ENCODE results near the gene IL19. TPM values are rescaled to one million over a fixed set of nuclear protein-coding genes. Genes with fewer than 3 reads are reported as not detected.

Gene IL19
- total RNA-seq, 2 experiments from 2014 or later, result not detected

DNA sequence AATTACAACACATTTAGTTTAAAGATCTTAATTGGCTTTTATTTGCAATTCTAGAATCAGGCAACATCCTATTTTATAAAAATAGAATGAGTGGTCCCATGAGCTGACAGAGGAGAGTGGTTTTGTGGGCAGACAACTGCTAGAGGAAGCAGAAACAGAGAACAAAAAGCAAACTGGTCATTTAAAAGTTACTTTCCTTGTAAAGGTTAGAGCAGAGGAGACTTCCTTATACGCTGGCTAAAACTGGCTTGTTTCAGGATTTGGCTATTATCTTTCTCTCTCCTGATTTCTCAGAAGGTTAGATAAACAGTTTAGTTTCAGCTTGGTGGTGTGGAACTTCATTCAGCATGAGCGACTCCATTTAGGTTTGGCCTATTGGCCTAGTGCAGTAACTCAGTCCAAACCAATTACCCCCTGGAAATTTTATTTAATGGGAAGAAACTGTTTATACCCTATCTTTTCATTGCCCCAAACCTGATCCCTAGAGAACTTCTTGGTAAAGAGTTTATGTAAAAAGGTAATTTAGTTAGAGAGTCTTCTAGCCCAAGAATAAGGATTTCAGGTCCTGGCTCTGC, 62.6 kb downstream of the IL19 start:
- Mint-ChIP-seq H3K27ac (no peak overlapping the region), H3K4me1 (peaks cover 18% of the 10 kb centered on the region), H3K36me3 (ENCODE audit: low read depth) (no peaks in the 10 kb centered on the region), H3K4me3 (no peak overlapping the region), H3K9me3 (ENCODE audit: low read depth) (no peaks in the 10 kb centered on the region), H3K27me3 (peaks cover 2% of the 10 kb centered on the region)
- ChIA-PET CTCF (interaction anchor here (0.7 to 5.9 kb wide), 7 partner anchors 9 to 107 kb away, joined by 3 to 27 read pairs (median 3); partner anchors contain the start of gene FCMR), POLR2A (no interaction called here)
- intact Hi-C loops (cut with DNase I, micrococcal nuclease), result no loop called here
- ATAC-seq (no peak), DNase-seq (no peak)

GRCh38 chr1:206833801-206834200, 63.2 kb downstream of the IL19 start:
- ChIA-PET POLR2A (no interaction called here), CTCF (interaction anchor here (1.1 to 5.9 kb wide), 3 partner anchors 17 to 78 kb away, joined by 3 to 27 read pairs (median 3); no protein-coding TSS in a partner anchor)
- Mint-ChIP-seq H3K4me3 (no peak overlapping the region), H3K27ac (no peak overlapping the region), H3K9me3 (ENCODE audit: low read depth) (no peaks in the 10 kb centered on the region), H3K36me3 (ENCODE audit: low read depth) (no peaks in the 10 kb centered on the region), H3K4me1 (peaks cover 14% of the 10 kb centered on the region), H3K27me3 (peaks cover 2% of the 10 kb centered on the region)
- intact Hi-C loops (cut with DNase I, micrococcal nuclease), result no loop called here
- DNase-seq (no peak), ATAC-seq (no peak)

DNA sequence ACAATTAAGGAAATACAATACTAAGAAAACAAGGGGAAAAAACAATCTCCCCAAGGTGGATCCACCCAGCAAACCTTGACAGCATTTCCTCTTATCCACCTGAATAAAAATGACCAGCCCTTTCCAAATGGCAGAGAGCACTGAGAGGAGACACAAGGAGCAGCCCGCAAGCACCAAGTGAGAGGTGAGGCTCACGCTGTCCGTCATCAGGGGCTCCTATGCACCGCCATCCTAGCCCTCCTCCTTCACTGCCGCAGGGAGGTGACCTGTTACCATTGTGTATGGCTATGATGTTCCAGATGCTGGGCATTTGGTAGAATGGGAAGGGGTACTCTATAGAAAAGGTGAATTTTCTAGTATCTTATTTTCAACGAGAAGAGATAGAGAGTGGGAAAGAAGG, 63.6 kb downstream of the IL19 start:
- Mint-ChIP-seq H3K9me3 (ENCODE audit: low read depth) (no peaks in the 10 kb centered on the region), H3K27me3 (peaks cover 2% of the 10 kb centered on the region), H3K4me3 (no peak overlapping the region), H3K36me3 (ENCODE audit: low read depth) (no peaks in the 10 kb centered on the region), H3K4me1 (peaks cover 10% of the 10 kb centered on the region), H3K27ac (no peak overlapping the region)
- POLR2A ChIA-PET, result no interaction called here
- ATAC-seq, result no peak
- intact Hi-C loops (cut with DNase I, micrococcal nuclease), result no loop called here
- CTCF ChIA-PET, result interaction anchor here (0.9 to 5.9 kb wide), 5 partner anchors 17 to 98 kb away, joined by 3 to 27 read pairs (median 3); no protein-coding TSS in a partner anchor
- DNase-seq, result no peak

DNA sequence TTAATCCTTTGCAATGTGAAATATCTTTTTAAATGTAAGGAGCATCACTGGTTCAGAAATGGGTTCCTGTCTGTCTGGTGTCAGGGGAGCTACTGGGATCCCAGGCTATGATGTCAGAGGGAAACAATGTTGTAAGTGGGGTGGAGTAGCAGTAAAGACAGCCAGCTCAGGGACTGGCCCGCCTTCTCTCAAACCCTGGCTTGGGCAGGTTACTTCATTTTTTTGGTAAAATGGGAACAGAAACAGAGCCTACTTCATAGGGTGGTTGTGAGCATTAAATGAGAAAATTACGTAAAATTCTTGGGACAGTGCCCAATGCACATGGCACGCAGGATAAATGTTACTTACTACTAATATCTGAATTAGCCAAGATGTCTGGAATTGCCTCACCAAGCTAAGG, 64.1 kb downstream of the IL19 start:
- POLR2A ChIA-PET, result no interaction called here
- CTCF ChIA-PET, result interaction anchor here (0.7 to 5.9 kb wide), 11 partner anchors 8 to 209 kb away, joined by 3 to 27 read pairs (median 4); no protein-coding TSS in a partner anchor
- DNase-seq, result no peak
- Mint-ChIP-seq H3K9me3 (ENCODE audit: low read depth) (no peaks in the 10 kb centered on the region), H3K4me3 (no peak overlapping the region), H3K36me3 (ENCODE audit: low read depth) (no peaks in the 10 kb centered on the region), H3K27ac (no peak overlapping the region), H3K27me3 (peaks cover 2% of the 10 kb centered on the region), H3K4me1 (peaks cover 5% of the 10 kb centered on the region)
- intact Hi-C loops (cut with DNase I, micrococcal nuclease), result no loop called here
- no peak for ATAC-seq

- DNase-seq, result no peak
- Mint-ChIP-seq H3K4me3 (no peak overlapping the region), H3K27ac (no peak overlapping the region), H3K27me3 (peaks cover 2% of the 10 kb centered on the region), H3K9me3 (ENCODE audit: low read depth) (no peaks in the 10 kb centered on the region), H3K36me3 (ENCODE audit: low read depth) (no peaks in the 10 kb centered on the region), H3K4me1 (no peaks in the 10 kb centered on the region)
- POLR2A ChIA-PET, result no interaction called here
- CTCF ChIA-PET, result interaction anchor here (0.7 to 5.9 kb wide), 11 partner anchors 9 to 210 kb away, joined by 3 to 27 read pairs (median 4); no protein-coding TSS in a partner anchor
- intact Hi-C loops (cut with DNase I, micrococcal nuclease), result no loop called here
- no peak for ATAC-seq
These were observed 64.6 kb downstream of the IL19 start for GRCh38 chr1:206835186-206835585.

DNA sequence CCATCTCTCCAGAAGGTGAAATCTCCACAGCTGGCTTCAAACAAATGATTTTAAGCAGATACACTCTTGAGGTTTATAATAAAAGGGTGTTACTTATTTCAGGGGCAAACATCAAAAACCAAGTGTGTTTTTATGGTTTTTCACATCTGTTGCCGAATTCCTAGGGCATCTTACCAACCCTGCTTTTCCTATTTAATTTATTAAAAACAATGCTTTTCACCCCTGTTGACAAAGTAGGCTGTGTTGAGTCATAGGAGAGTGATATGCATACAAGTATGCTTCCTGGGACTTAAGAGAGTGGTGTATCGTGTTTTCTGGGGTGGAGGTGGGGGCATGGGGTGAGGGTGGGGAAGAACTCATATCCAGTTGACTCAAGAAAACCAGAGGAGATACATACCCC, 65.5 kb downstream of the IL19 start:
- CTCF ChIA-PET, result interaction anchor here (0.9 to 5.9 kb wide), 6 partner anchors 10 to 147 kb away, joined by 3 to 27 read pairs (median 6); no protein-coding TSS in a partner anchor
- POLR2A ChIA-PET, result no interaction called here
- no peaks in the 10 kb centered on the region for H3K36me3 Mint-ChIP-seq (ENCODE audit: low read depth)
- no peak overlapping the region for H3K4me3 Mint-ChIP-seq
- peaks cover 2% of the 10 kb centered on the region for H3K27me3 Mint-ChIP-seq
- no peak overlapping the region for H3K27ac Mint-ChIP-seq
- ATAC-seq (no peak), DNase-seq (no peak)
- no peaks in the 10 kb centered on the region for H3K9me3 Mint-ChIP-seq (ENCODE audit: low read depth)
- intact Hi-C loops (cut with DNase I, micrococcal nuclease), result no loop called here
- peaks cover 2% of the 10 kb centered on the region for H3K4me1 Mint-ChIP-seq

DNA sequence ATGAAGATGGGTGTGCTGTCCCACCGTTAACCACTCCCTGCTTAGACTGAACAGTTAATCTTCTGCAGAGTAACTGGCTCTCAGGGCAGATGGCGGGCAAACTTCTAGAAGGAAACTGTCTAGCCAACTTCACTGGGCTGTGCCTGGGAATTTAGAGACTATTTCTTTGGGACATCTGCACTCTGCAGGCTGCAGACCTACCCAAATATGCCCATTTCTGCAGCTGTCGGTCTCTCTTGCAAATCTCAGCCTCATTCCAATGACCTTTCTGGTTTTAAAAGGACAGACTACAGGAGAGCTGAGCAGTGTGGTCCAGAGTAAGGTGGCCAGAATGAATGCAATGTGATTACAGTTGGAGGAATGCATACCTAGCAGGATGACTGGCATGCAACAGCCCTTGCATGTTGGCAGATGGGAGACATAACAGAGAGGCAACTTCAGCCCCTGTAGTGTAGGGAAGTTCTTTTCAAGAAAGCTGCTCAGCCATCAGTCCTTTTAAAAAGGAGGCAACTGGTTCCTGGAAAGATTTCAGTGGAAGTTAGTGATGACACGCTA, 68.5 kb downstream of the IL19 start:
- no peaks in the 10 kb centered on the region for H3K36me3 Mint-ChIP-seq (ENCODE audit: low read depth)
- H3K4me1 Mint-ChIP-seq, result peaks cover 2% of the 10 kb centered on the region
- CTCF ChIA-PET, result interaction anchor here (1.1 to 2.1 kb wide), 3 partner anchors 54 to 101 kb away, joined by 3 to 7 read pairs (median 3); no protein-coding TSS in a partner anchor
- no peak for DNase-seq
- no peak overlapping the region for H3K27ac Mint-ChIP-seq
- H3K9me3 Mint-ChIP-seq (ENCODE audit: low read depth), result no peaks in the 10 kb centered on the region
- intact Hi-C loops (cut with DNase I, micrococcal nuclease), result no loop called here
- POLR2A ChIA-PET, result no interaction called here
- ATAC-seq, result no peak
- peaks cover 2% of the 10 kb centered on the region for H3K27me3 Mint-ChIP-seq
- no peak overlapping the region for H3K4me3 Mint-ChIP-seq

- CTCF ChIA-PET, result interaction anchor here (2.1 kb wide), 1 partner anchor 72 kb away, joined by 7 read pairs; no protein-coding TSS in a partner anchor
- peaks cover 2% of the 10 kb centered on the region for H3K4me1 Mint-ChIP-seq
- no peak overlapping the region for H3K27ac Mint-ChIP-seq
- no peaks in the 10 kb centered on the region for H3K36me3 Mint-ChIP-seq (ENCODE audit: low read depth)
- intact Hi-C loops (cut with DNase I, micrococcal nuclease), result no loop called here
- DNase-seq (no peak), ATAC-seq (no peak)
- POLR2A ChIA-PET, result no interaction called here
- no peaks in the 10 kb centered on the region for H3K9me3 Mint-ChIP-seq (ENCODE audit: low read depth)
- H3K27me3 Mint-ChIP-seq, result no peaks in the 10 kb centered on the region
- H3K4me3 Mint-ChIP-seq, result no peak overlapping the region
These were observed 69.3 kb downstream of the IL19 start for GRCh38 chr1:206839857-206840256.

DNA sequence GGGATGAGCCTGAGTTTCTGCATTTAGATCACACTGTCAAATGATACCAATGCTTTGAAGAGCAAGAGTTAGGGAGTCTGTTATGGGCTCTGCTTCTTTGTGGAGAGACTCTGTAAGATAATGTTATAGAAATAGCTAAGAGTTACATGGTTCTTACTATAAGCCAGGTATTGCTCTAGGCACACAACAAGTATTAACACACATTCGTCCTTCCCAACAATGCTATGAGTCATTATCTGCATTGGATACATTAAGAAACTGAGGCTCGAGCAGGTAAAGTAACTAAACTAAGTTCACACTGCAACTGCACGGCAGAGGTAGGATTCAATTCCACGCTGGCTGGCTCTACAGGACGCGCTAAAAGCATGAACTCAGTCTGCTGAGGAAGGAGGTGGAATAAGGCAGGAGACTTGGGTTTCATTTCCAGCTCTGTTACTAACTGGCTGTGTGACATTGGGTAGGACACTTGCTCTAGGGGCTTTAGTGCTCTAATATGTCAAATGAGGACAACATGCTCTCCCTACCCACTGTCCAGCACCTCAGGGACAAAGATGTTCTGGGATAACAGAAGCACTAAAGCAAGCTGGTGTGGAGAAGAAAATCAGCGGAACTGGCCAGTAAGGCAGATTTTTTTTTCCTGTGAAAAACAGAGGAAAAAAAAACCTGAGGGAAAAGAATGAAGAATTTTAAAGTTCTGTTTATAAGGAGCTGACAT, 71.2 kb downstream of the IL19 start:
- ATAC-seq (no peak), DNase-seq (no peak)
- Mint-ChIP-seq H3K9me3 (ENCODE audit: low read depth) (no peaks in the 10 kb centered on the region), H3K27me3 (no peaks in the 10 kb centered on the region), H3K36me3 (ENCODE audit: low read depth) (no peaks in the 10 kb centered on the region), H3K4me1 (peaks cover 2% of the 10 kb centered on the region), H3K27ac (no peak overlapping the region), H3K4me3 (no peak overlapping the region)
- CTCF ChIA-PET, result interaction anchor here (0.9 to 1.7 kb wide), 5 partner anchors 9 to 117 kb away, joined by 3 to 6 read pairs (median 3); no protein-coding TSS in a partner anchor
- POLR2A ChIA-PET, result no interaction called here
- intact Hi-C loops (cut with DNase I, micrococcal nuclease), result no loop called here

- Mint-ChIP-seq H3K36me3 (ENCODE audit: low read depth) (no peaks in the 10 kb centered on the region), H3K4me1 (peaks cover 2% of the 10 kb centered on the region), H3K4me3 (no peak overlapping the region), H3K9me3 (ENCODE audit: low read depth) (no peaks in the 10 kb centered on the region), H3K27ac (no peak overlapping the region), H3K27me3 (no peaks in the 10 kb centered on the region)
- POLR2A ChIA-PET, result no interaction called here
- CTCF ChIA-PET, result interaction anchor here (0.9 to 1.5 kb wide), 2 partner anchors 11 to 22 kb away, joined by 3 to 5 read pairs; partner anchors contain the start of gene IL20
- intact Hi-C loops (cut with DNase I, micrococcal nuclease), result no loop called here
- ATAC-seq, result no peak
- no peak for DNase-seq
These were observed 72.3 kb downstream of the IL19 start for GRCh38 chr1:206842854-206843253.

- peaks cover 2% of the 10 kb centered on the region for H3K4me1 Mint-ChIP-seq
- H3K27ac Mint-ChIP-seq, result no peak overlapping the region
- intact Hi-C loops (cut with DNase I, micrococcal nuclease), result no loop called here
- CTCF ChIA-PET, result interaction anchor here (0.6 to 1.5 kb wide), 2 partner anchors 21 to 178 kb away, joined by 3 to 5 read pairs; partner anchors contain the start of gene IL20
- H3K27me3 Mint-ChIP-seq, result no peaks in the 10 kb centered on the region
- H3K36me3 Mint-ChIP-seq (ENCODE audit: low read depth), result no peaks in the 10 kb centered on the region
- ATAC-seq (no peak), DNase-seq (no peak)
- POLR2A ChIA-PET, result no interaction called here
- H3K4me3 Mint-ChIP-seq, result no peak overlapping the region
- H3K9me3 Mint-ChIP-seq (ENCODE audit: low read depth), result no peaks in the 10 kb centered on the region
These were observed 73.1 kb downstream of the IL19 start for GRCh38 chr1:206843626-206844025.

All from activated CD4-positive, alpha-beta T cell treated with anti-CD3 and anti-CD28 coated beads for 36 hours (primary cell).